Neuron (in vitro differentiated cells): ENCODE measurements around the gene PCOLCE2.

Source experiments
- H2AFZ ChIP-seq: one replicate; pipeline ENCODE4 v1.6.1; 2013; ENCODE audit warnings: low read depth, mild to moderate bottlenecking, inconsistent platforms, low read length, moderate library complexity
- H3K27me3 ChIP-seq: one replicate; pipeline ENCODE4 v1.6.1; 2013; ENCODE audit warnings: low read length; ENCODE audit not compliant: insufficient read depth
- H3K36me3 ChIP-seq: one replicate; pipeline ENCODE4 v1.6.1; 2013; ENCODE audit warnings: low read length; ENCODE audit not compliant: insufficient read depth
- H3K4me1 ChIP-seq: one replicate; pipeline ENCODE4 v1.6.1; 2013; ENCODE audit warnings: low read length; ENCODE audit not compliant: insufficient read depth
- H3K4me3 ChIP-seq: 2 replicates; pipeline ENCODE4 v1.5.1; 2013; ENCODE audit warnings: mild to moderate bottlenecking, low read length, moderate library complexity
- H3K9me3 ChIP-seq: one replicate; pipeline ENCODE4 v1.6.1; 2013; ENCODE audit warnings: low read length

PCOLCE2 gene

DNA sequence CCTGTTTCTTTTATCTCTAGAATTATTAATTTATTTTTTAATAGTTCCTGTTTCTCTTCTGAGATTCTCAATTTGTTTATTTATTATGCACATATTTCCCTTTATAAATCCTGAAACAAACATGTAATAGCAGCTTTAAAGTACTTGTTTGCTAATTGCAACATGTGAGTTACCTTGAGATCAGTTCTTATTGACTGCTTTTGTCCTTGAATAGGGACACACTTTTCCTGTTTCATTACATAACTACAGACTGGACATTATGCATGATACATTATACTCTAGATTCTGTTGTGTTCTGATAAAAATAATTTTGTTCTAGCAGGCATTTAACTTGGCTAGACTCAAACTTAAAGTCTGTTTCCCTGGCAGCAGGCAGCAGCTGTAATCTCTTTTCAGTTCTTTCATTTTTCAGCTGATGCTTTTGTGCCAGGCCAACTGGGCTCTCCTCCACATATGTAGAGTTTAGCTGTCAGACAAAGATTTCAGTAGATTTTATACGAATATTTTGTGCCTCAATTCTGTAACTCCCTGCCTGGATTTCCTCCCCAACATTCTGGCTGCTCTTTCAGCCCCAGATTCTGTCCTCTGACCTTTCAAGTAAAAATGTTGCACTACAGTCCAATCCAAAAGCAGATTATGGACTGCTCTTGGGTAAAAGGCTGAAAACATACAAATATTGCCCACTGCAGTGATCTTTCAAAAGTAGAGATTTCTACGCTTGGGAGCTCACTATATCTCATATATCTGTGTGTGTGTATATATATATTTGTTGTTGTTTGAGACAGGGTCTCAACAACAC lies 41.9 kb downstream of the PCOLCE2 start:
- Histone ChIP-seq H3K36me3 (no peaks in the 10 kb centered on the region), H3K4me3 (no peak overlapping the region), H2AFZ (no peak overlapping the region), H3K9me3 (no peaks in the 10 kb centered on the region), H3K27me3 (no peaks in the 10 kb centered on the region), H3K4me1 (peaks cover 8% of the 10 kb centered on the region)

DNA sequence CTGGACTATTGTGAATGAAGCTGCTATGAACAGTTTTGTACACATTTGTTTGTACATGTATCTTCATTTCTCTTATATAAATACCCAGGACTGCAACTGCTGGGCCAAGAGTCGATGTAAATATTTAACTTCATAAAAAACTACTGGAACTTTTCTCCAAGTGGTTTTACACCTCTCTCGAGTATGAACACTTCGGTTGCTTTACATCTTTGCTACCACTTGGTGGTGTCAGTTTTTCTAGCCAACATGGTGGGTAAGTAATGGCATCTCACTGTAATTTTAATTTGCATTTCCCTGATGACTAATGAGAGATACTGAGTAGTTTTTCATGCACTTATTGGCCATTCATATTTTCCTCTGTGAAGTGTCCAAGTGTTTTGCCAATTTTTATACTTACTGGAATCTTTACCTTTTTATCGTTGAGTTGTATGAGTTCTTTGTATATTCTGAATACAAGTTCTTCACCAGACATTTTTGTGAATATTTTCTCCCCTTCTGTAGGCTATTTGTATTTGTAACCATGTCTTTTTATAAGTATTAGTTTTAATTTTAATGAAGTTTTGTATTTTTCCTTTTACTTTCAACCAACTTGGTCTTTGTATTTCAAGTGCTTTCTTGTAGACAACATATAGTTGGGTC lies 44.4 kb downstream of the PCOLCE2 start:
- Histone ChIP-seq H3K36me3 (no peaks in the 10 kb centered on the region), H3K4me3 (no peak overlapping the region), H3K9me3 (no peaks in the 10 kb centered on the region), H3K4me1 (no peaks in the 10 kb centered on the region), H2AFZ (no peak overlapping the region), H3K27me3 (no peaks in the 10 kb centered on the region)

DNA sequence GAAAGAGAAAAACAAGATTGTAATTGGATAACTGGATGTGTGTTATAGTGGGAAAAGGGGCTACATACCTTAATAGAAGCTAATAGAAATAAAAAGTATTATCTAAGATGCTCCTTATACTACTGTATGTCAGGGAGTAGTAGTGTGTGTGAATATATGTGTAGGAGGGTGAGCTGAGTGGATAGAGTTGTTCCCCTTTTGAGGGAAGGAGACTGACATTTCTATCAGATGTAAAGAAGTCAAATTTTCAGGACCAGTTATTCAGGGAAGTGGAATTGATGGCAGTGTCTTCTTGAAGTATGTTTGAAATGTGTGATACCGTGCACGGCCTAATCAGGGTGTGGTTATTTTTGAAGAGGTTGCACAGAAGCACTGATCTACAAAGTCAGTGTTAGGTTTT lies 49.1 kb downstream of the PCOLCE2 start:
- H3K9me3 ChIP-seq, result peaks cover 4% of the 10 kb centered on the region
- H3K4me3 ChIP-seq, result no peak overlapping the region
- no peaks in the 10 kb centered on the region for H3K4me1 ChIP-seq
- peaks cover 10% of the 10 kb centered on the region for H3K27me3 ChIP-seq
- no peak overlapping the region for H2AFZ ChIP-seq
- no peaks in the 10 kb centered on the region for H3K36me3 ChIP-seq

DNA sequence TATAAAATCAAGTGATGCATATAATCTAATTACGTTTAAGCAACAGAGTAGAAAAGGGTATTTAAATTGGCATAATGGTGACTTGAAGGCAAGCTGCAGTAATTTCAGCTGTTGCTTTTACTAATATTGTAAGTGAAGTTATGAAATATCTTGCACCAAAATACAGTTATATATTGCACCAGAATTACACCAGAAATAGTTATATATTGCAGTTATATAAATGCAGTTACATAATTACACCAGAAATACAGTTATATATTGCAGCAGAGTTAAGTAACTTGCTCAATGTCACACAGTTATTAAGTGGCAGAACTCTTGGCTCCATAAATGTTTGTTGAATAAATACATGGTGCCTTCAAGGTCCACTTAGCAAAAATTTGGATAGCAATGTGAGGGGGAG lies 51.4 kb downstream of the PCOLCE2 start:
- H3K4me3 ChIP-seq, result no peak overlapping the region
- peaks cover 4% of the 10 kb centered on the region for H3K9me3 ChIP-seq
- H2AFZ ChIP-seq, result no peak overlapping the region
- H3K27me3 ChIP-seq, result peaks cover 10% of the 10 kb centered on the region
- H3K36me3 ChIP-seq, result no peaks in the 10 kb centered on the region
- H3K4me1 ChIP-seq, result no peaks in the 10 kb centered on the region

DNA sequence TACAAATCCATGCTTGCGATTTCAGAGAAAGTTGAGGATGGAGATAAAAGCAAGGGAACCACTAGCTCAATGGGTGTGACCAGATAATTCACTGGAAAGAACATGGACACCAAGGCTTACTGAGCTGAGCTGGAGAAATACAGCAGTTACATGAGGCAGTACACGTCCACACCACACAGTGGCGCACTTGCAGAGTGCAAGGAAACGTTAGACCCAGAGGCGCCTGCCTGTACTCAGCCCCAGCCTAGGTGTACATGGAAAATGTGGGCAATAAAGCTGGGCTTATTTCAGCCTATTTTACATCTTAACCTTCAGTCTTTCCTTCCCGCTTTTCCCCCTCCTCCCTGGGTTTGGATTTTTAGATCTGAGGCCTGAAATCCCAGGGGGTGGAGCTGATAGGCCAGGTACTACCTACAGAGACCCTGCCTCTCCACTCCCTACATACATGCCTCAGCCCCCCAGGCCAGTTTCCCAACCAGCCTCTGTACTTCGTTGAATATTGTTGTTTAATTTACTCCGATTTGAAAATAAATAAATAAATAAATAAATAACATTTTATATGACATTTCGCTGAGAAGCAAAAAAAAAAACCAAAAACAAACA lies 60.1 kb downstream of the PCOLCE2 start:
- no peaks in the 10 kb centered on the region for H3K4me1 ChIP-seq
- H3K36me3 ChIP-seq, result no peaks in the 10 kb centered on the region
- no peak overlapping the region for H2AFZ ChIP-seq
- H3K27me3 ChIP-seq, result peaks cover 6% of the 10 kb centered on the region
- no peak overlapping the region for H3K4me3 ChIP-seq
- H3K9me3 ChIP-seq, result no peaks in the 10 kb centered on the region

DNA sequence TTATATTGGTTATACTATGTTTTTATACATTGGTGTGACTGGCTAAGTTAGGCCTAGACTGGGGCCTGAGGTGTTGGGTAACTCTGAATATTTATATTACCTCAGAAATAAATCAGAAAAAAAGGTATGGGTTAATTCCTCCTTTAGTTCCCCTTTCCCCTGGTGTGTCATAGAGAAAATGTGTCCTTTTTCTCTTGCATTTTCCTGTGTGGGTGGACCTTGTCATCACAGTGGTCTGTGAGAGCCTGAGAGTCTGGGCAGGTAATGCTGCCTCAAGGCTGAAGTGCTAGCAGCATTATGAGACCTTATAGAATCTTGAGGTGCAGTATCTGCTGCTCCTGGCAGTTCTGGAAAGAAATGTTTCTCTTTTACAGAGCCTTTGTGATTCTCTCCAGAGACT lies 69.7 kb downstream of the PCOLCE2 start:
- H3K36me3 ChIP-seq, result no peaks in the 10 kb centered on the region

DNA sequence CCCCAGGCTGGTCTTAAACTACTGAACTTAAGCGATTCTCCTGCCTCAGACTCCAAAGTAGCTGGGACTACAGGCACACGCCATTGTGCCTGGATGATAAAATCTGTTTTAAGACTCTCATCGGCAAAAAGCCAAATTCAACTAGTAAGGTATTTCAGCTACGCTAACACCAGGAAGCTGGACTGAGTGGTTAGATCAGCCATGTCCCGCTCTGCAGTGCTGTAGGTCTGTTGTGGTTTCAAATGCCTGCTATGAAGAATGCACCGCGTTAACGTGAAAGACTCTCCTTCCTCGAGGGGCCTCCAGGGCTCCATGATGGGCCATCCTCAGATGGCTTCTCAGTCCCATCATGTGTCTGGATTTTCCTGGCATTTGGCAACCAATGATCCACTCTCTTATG lies 70.2 kb downstream of the PCOLCE2 start:
- no peaks in the 10 kb centered on the region for H3K4me1 ChIP-seq
- H3K9me3 ChIP-seq, result peaks cover 2% of the 10 kb centered on the region
- no peak overlapping the region for H3K4me3 ChIP-seq
- no peak overlapping the region for H2AFZ ChIP-seq
- H3K27me3 ChIP-seq, result no peaks in the 10 kb centered on the region
- no peaks in the 10 kb centered on the region for H3K36me3 ChIP-seq

More for the DNA sequence above, 69.7 kb downstream of the PCOLCE2 start:
- H3K9me3 ChIP-seq, result peaks cover 2% of the 10 kb centered on the region
- H2AFZ ChIP-seq, result no peak overlapping the region
- H3K4me3 ChIP-seq, result no peak overlapping the region
- no peaks in the 10 kb centered on the region for H3K27me3 ChIP-seq
- H3K4me1 ChIP-seq, result no peaks in the 10 kb centered on the region

DNA sequence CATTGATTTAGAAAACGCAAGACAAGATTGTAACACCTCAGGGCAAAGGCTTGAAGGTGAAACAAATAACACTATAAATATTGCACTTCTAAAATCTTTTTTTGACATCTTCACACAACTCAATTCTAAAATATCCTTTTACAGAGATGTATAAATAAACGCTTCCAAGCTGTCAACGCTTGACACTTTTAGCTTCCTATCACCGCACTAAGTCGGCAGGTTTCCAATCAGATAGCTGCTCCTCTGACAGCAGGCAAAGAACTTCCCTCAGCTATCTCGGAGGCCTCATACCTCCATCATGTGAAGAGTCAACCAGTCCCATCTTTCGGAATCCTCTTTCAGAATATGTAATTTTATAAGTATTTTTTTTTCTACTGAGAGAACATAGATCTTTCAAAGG lies 71.0 kb downstream of the PCOLCE2 start:
- no peaks in the 10 kb centered on the region for H3K36me3 ChIP-seq
- no peaks in the 10 kb centered on the region for H3K27me3 ChIP-seq
- peaks cover 2% of the 10 kb centered on the region for H3K9me3 ChIP-seq
- H3K4me1 ChIP-seq, result no peaks in the 10 kb centered on the region
- H3K4me3 ChIP-seq, result no peak overlapping the region
- no peak overlapping the region for H2AFZ ChIP-seq

DNA sequence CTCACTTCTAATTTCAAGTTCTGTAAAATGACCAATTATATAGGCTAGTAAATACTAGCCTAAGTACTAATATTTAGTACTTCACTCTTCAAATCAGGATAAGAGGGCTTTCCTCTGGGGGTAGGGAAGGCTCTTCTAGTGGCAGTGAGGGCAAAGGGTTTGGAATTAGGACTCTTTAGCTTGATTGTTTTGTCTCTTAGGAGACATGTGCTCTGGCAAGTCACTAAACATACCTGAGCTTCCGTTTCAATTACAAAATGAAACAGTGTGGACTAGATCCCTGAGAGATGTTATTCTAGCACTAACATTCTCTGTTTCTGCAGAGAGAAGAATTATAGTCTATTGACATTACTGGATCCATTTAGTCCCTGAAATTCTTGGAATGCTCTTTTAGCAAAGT lies 71.5 kb downstream of the PCOLCE2 start:
- no peaks in the 10 kb centered on the region for H3K4me1 ChIP-seq
- H3K27me3 ChIP-seq, result no peaks in the 10 kb centered on the region
- no peak overlapping the region for H2AFZ ChIP-seq
- no peaks in the 10 kb centered on the region for H3K36me3 ChIP-seq
- H3K9me3 ChIP-seq, result peaks cover 2% of the 10 kb centered on the region
- H3K4me3 ChIP-seq, result no peak overlapping the region

DNA sequence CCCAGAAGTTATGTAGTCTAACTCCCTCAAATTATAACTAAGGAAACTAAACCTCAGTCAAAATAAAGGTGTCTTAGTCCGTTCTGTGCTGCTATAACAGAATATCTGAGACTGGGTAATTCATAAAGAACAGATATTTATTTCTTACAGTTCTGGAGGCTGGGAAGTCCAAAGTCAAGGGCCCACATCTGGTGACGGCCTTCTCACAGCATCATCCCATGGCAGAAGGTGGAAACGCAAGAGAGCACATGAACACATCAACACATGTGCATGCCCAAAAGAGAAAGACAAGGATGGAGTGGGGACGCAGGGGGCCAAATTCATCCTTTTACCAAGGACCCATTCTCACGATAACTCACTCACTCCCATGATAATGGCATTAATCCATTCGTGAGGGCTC lies 73.1 kb downstream of the PCOLCE2 start:
- Histone ChIP-seq H3K36me3 (no peaks in the 10 kb centered on the region), H3K4me3 (no peak overlapping the region), H3K27me3 (no peaks in the 10 kb centered on the region), H3K4me1 (no peaks in the 10 kb centered on the region), H3K9me3 (peaks cover 2% of the 10 kb centered on the region), H2AFZ (no peak overlapping the region)

DNA sequence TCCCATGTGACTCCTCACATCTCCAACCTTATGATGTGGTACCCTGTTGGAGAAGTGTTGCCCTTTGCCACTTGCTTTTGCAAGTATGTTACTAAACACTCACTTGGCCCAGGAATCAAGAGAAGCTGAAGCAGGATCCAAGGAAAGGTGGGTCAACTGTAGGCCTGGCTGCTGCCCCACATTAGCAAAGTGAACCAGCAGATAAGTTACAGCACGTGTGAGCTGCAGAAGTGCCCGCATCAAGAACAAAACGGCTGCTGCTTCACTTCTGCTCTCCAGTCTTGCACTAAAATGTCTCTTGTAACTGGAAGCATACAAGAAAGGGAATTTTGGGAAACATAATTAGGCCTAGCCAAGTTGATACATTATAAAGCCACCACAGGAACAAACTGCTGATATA lies 79.6 kb downstream of the PCOLCE2 start:
- Histone ChIP-seq H3K9me3 (no peaks in the 10 kb centered on the region), H3K27me3 (no peaks in the 10 kb centered on the region), H3K4me1 (peaks cover 8% of the 10 kb centered on the region), H3K36me3 (peaks cover 4% of the 10 kb centered on the region), H3K4me3 (no peak overlapping the region), H2AFZ (no peak overlapping the region)

DNA sequence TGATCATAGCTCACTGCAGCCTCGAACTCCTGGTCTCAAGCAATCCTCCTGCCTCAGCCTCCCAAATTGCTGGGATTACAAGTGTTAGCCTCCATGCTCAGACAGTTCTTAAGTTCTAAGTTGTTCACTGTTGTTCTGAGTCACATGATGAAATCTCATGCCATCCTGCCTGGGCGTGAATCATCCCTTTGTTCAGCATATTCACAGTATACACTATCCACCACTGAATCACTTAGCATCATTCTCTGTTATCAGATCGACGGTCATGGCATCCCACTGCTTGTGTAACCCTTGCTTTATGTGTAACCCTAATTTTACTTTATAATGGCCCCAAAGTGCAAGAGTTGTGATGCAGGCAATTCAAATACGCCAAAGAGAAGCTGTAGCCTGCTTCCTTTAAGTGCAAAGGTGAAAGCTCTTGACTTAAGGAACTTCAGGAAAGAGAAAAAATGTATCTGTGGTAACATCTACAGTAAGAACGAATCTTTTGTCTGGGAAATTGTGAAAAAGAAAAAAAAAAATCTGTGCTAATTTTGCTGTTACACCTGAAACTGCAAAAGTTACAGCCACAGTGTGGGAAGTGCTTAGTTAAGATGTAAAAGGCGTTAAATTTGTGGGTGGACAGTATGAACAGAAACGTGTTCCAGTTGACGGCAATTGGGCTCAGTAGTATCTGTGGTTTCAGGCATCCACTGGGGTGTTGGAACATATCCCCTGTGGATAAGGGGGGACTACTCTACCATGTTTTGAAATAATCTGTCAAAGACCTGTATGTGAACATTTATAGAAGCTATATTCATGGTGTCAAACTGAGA lies 80.6 kb downstream of the PCOLCE2 start:
- Histone ChIP-seq H3K36me3 (peaks cover 4% of the 10 kb centered on the region), H2AFZ (no peak overlapping the region), H3K4me1 (peaks cover 8% of the 10 kb centered on the region), H3K4me3 (no peak overlapping the region), H3K27me3 (no peaks in the 10 kb centered on the region), H3K9me3 (no peaks in the 10 kb centered on the region)

DNA sequence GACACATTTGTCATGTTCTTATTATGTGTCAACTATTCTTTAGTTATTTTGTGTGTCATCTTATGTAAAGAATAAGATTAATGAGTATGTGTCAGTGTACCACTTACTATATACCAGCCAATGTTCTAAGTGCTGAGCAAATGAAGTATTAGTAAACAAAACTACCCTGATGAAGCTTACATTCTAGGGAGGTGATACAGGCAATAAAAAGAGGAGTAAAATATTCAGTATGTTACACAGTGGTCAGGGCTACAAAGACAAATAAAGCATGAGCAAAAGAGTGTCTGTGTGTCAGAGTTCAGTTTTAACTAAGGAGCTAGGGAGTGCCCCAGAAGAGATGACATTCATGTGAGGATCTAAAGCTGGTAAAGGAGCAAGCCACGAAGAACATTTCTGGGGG lies 86.0 kb downstream of the PCOLCE2 start:
- no peak overlapping the region for H3K4me3 ChIP-seq
- peaks cover 4% of the 10 kb centered on the region for H3K36me3 ChIP-seq
- H2AFZ ChIP-seq, result no peak overlapping the region
- no peaks in the 10 kb centered on the region for H3K9me3 ChIP-seq
- no peaks in the 10 kb centered on the region for H3K27me3 ChIP-seq
- peaks cover under 1% of the 10 kb centered on the region for H3K4me1 ChIP-seq
